ENCODE results near the gene TRPC3. TPM values are rescaled to one million over a fixed set of nuclear protein-coding genes. Genes with fewer than 3 reads are reported as not detected.

Gene TRPC3
- total RNA-seq, result not detected in 2 replicates

GRCh38 chr4:121951521-121952110 lies at the start of gene TRPC3:
TRPC3 (minus strand) TSS chr4:121952060; CDS start chr4:121951680, 380 bp downstream.
- peak in 1 of 2 donors; percentile 10 for DNase-seq (ENCODE audit: low read depth in 2 of 2)

- DNase-seq (ENCODE audit: low read depth in 2 of 2), result no peak
These were observed 49.0 kb upstream of the TRPC3 start for GRCh38 chr4:122000849-122001248.

GRCh38 chr4:121998024-121998423 lies 46.2 kb upstream of the TRPC3 start:
- DNase-seq (ENCODE audit: low read depth in 2 of 2), result peak in 1 of 2 donors; percentile 2

GRCh38 chr4:121995790-121996537 lies 44.1 kb upstream of the TRPC3 start:
- DNase-seq (ENCODE audit: low read depth in 2 of 2), result no peak

GRCh38 chr4:121991968-121992367 lies 40.1 kb upstream of the TRPC3 start:
- no peak for DNase-seq (ENCODE audit: low read depth in 2 of 2)

GRCh38 chr4:121990489-121990888 lies 38.6 kb upstream of the TRPC3 start:
- DNase-seq (ENCODE audit: low read depth in 2 of 2), result no peak

GRCh38 chr4:121989715-121990114 lies 37.9 kb upstream of the TRPC3 start:
- DNase-seq (ENCODE audit: low read depth in 2 of 2), result peak; percentile 21 to 39

- no peak for DNase-seq (ENCODE audit: low read depth in 2 of 2)
These were observed 37.1 kb upstream of the TRPC3 start for GRCh38 chr4:121988950-121989349.

- no peak for DNase-seq (ENCODE audit: low read depth in 2 of 2)
These were observed 28.8 kb upstream of the TRPC3 start for GRCh38 chr4:121980643-121981042.

GRCh38 chr4:121978172-121978516 lies 26.3 kb upstream of the TRPC3 start:
- no peak for DNase-seq (ENCODE audit: low read depth in 2 of 2)

- DNase-seq (ENCODE audit: low read depth in 2 of 2), result no peak
These were observed 25.7 kb upstream of the TRPC3 start for GRCh38 chr4:121977251-121978171.

- DNase-seq (ENCODE audit: low read depth in 2 of 2), result no peak
These were observed 23.9 kb upstream of the TRPC3 start for GRCh38 chr4:121975784-121976183.

GRCh38 chr4:121973816-121974215 lies 22.0 kb upstream of the TRPC3 start:
- DNase-seq (ENCODE audit: low read depth in 2 of 2), result no peak

GRCh38 chr4:121968859-121969258 lies 17.0 kb upstream of the TRPC3 start:
- no peak for DNase-seq (ENCODE audit: low read depth in 2 of 2)

GRCh38 chr4:121964958-121965357 lies 13.1 kb upstream of the TRPC3 start:
- no peak for DNase-seq (ENCODE audit: low read depth in 2 of 2)

GRCh38 chr4:121960818-121961217 lies 9.0 kb upstream of the TRPC3 start:
- no peak for DNase-seq (ENCODE audit: low read depth in 2 of 2)

- no peak for DNase-seq (ENCODE audit: low read depth in 2 of 2)
These were observed 6.9 kb upstream of the TRPC3 start for GRCh38 chr4:121958777-121959176.

GRCh38 chr4:121957266-121957665 lies 5.4 kb upstream of the TRPC3 start:
- no peak for DNase-seq (ENCODE audit: low read depth in 2 of 2)

GRCh38 chr4:121953860-121954259 lies 2.0 kb upstream of the TRPC3 start:
- DNase-seq (ENCODE audit: low read depth in 2 of 2), result no peak

- DNase-seq (ENCODE audit: low read depth in 2 of 2), result no peak
These were observed 430 bp upstream of the TRPC3 start for GRCh38 chr4:121952290-121952689.

- DNase-seq (ENCODE audit: low read depth in 2 of 2), result peak in 1 of 2 donors; percentile 32
These were observed 960 bp downstream of the TRPC3 start for GRCh38 chr4:121950680-121951520.

Data from lung microvascular endothelial cell (primary cell).